ENCODE measurements around the gene NOP16.

The NOP16 gene

GRCh38 chr5:176425791-176426190, 37.4 kb upstream of the NOP16 start:
- no peak for DNase-seq

GRCh38 chr5:176425138-176425537, 36.7 kb upstream of the NOP16 start:
- no peaks in the 10 kb centered on the region for H3K4me1 ChIP-seq
- no peaks in the 10 kb centered on the region for H3K36me3 ChIP-seq
- no peaks in the 10 kb centered on the region for H3K9me3 ChIP-seq
- no peak for DNase-seq
- TF ChIP-seq CTCF (IDR thresholded peaks at IDR 0.05; ENCODE audit: low read depth, low read length), result no peak
- H3K4me3 ChIP-seq (ENCODE audit: low read depth, low read length), result no peak overlapping the region
- H3K27me3 ChIP-seq, result no peaks in the 10 kb centered on the region; the same call in 1 of the 2 replicates

More at GRCh38 chr5:176425791-176426190, 37.4 kb upstream of the NOP16 start:
- Histone ChIP-seq H3K27me3 (no peaks in the 10 kb centered on the region), H3K9me3 (no peaks in the 10 kb centered on the region), H3K4me1 (no peaks in the 10 kb centered on the region), H3K4me3 (ENCODE audit: low read depth, low read length) (no peak overlapping the region), H3K36me3 (no peaks in the 10 kb centered on the region)
- TF ChIP-seq CTCF (IDR thresholded peaks at IDR 0.05; ENCODE audit: low read depth, low read length), result no peak

- Histone ChIP-seq H3K9me3 (no peaks in the 10 kb centered on the region), H3K27me3 (no peaks in the 10 kb centered on the region; the same call in 1 of the 2 replicates), H3K36me3 (no peaks in the 10 kb centered on the region), H3K4me3 (ENCODE audit: low read depth, low read length) (no peak overlapping the region), H3K4me1 (no peaks in the 10 kb centered on the region)
- DNase-seq, result no peak
- TF ChIP-seq CTCF (IDR thresholded peaks at IDR 0.05; ENCODE audit: low read depth, low read length), result no peak
These were observed 35.8 kb upstream of the NOP16 start for GRCh38 chr5:176424181-176424580.

- no peak for TF ChIP-seq CTCF (IDR thresholded peaks at IDR 0.05; ENCODE audit: low read depth, low read length)
- Histone ChIP-seq H3K4me1 (no peaks in the 10 kb centered on the region), H3K4me3 (ENCODE audit: low read depth, low read length) (no peak overlapping the region), H3K9me3 (no peaks in the 10 kb centered on the region), H3K27me3 (no peaks in the 10 kb centered on the region; the same call in 1 of the 2 replicates), H3K36me3 (no peaks in the 10 kb centered on the region)
- DNase-seq, result no peak
These were observed 32.7 kb upstream of the NOP16 start for GRCh38 chr5:176420972-176421544.

- H3K4me1 ChIP-seq, result no peaks in the 10 kb centered on the region
- no peaks in the 10 kb centered on the region for H3K9me3 ChIP-seq
- H3K4me3 ChIP-seq (ENCODE audit: low read depth, low read length), result no peak overlapping the region
- H3K27me3 ChIP-seq, result no peaks in the 10 kb centered on the region; the same call in 1 of the 2 replicates
- no peaks in the 10 kb centered on the region for H3K36me3 ChIP-seq
- no peak for TF ChIP-seq CTCF (IDR thresholded peaks at IDR 0.05; ENCODE audit: low read depth, low read length)
- no peak for DNase-seq
These were observed 31.7 kb upstream of the NOP16 start for GRCh38 chr5:176420086-176420485.

- TF ChIP-seq CTCF (IDR thresholded peaks at IDR 0.05; ENCODE audit: low read depth, low read length), result no peak
- Histone ChIP-seq H3K9me3 (no peaks in the 10 kb centered on the region), H3K4me3 (ENCODE audit: low read depth, low read length) (no peak overlapping the region), H3K36me3 (no peaks in the 10 kb centered on the region), H3K27me3 (no peaks in the 10 kb centered on the region; the same call in 1 of the 2 replicates), H3K4me1 (no peaks in the 10 kb centered on the region)
- no peak for DNase-seq
These were observed 29.9 kb upstream of the NOP16 start for GRCh38 chr5:176418251-176418650.

Measured in BE2C (cell line).